Endothelial cell of umbilical vein (primary cell): ENCODE data around the gene CLCNKA. TPM values are rescaled to one million over a fixed set of nuclear protein-coding genes. Genes with fewer than 3 reads are reported as not detected.

ENCODE experiments used
- BruUV-seq: library from RNA; stranded (reverse); fragments of 400-500 nt; replicated peaks from 2 replicates; lab custom pipeline; 2021; lab: Mats Ljungman, UMichigan
- CTCF ChIA-PET: fragments of 300-600, 350-600 bp; sonication (Branson Sonifier 250); formaldehyde crosslinking; loops from one replicate; lab custom pipeline; 2021; ENCODE audit warnings: antibody characterized with exemption, inconsistent platforms; lab: Charles Lee
- POLR2A ChIA-PET: fragments of 300-600, 350-600 bp; sonication (Branson Sonifier 250); formaldehyde crosslinking; loops from one replicate; lab custom pipeline; 2021; ENCODE audit warnings: antibody characterized with exemption, inconsistent platforms; lab: Charles Lee
- DNase-seq: peaks from one replicate; pipeline ENCODE4 v3.0.0-alpha.2; 2011; ENCODE audit warnings: low read depth, low spot score
- FAIRE-seq: peaks from 2 replicates; lab custom pipeline; 2011; peaks lifted over from hg19 to GRCh38; lab: Jason Lieb, UNC
- H2AFZ ChIP-seq: 2 replicates; pipeline ENCODE4 v1.6.0; 2012; ENCODE audit warnings: low read depth, low read length, control low read depth, inconsistent platforms
- H3K27ac ChIP-seq: 2 replicates; pipeline ENCODE4 v1.5.1; 2011; ENCODE audit warnings: low read depth, mild to moderate bottlenecking, control low read depth, low read length, moderate library complexity; ENCODE audit not compliant: insufficient read depth
- H3K27me3 ChIP-seq, 2 experiments: 2 replicates each; pipeline versions ENCODE4 v1.6.0 to v1.6.1; 2011; ENCODE audit warnings: low read length in 2 of 2, mixed read lengths in 1 of 2; ENCODE audit not compliant: control insufficient read depth in 2 of 2, insufficient read depth in 2 of 2
- H3K36me3 ChIP-seq, 2 experiments: 2 replicates in 1 of 2; 3 replicates in 1 of 2; pipeline ENCODE4 v1.5.1; 2011; ENCODE audit warnings: low read length in 2 of 2, mild to moderate bottlenecking in 1 of 2, moderate library complexity in 1 of 2; ENCODE audit not compliant: control insufficient read depth in 2 of 2, insufficient read depth in 2 of 2; ENCODE audit errors: extremely low read depth in 1 of 2
- H3K4me1 ChIP-seq: 3 replicates; pipeline ENCODE4 v1.5.1; 2011; ENCODE audit warnings: mild to moderate bottlenecking, low read length; ENCODE audit not compliant: control insufficient read depth, insufficient read depth; ENCODE audit errors: extremely low read depth
- H3K4me2 ChIP-seq: 2 replicates; pipeline ENCODE4 v1.6.1; 2011; ENCODE audit warnings: low read length, control low read depth, mixed read lengths; ENCODE audit not compliant: insufficient read depth
- H3K4me3 ChIP-seq, 3 experiments: fragments of 200-600 bp in 1 of 3; sonication (generic), shearing (Covaris generic) in 1 of 3; replicated peaks in 1 of 3; 2 replicates each; pipeline ENCODE4 v1.5.1; 2011 to 2016; ENCODE audit warnings: control low read depth in 3 of 3, low read length in 3 of 3, mild to moderate bottlenecking in 2 of 3, inconsistent platforms in 1 of 3, low read depth in 1 of 3, moderate library complexity in 1 of 3; ENCODE audit not compliant: insufficient read depth in 1 of 3
- H3K79me2 ChIP-seq: 2 replicates; pipeline ENCODE4 v1.6.0; 2012; ENCODE audit warnings: low read length, inconsistent platforms; ENCODE audit not compliant: control insufficient read depth, insufficient read depth
- H3K9ac ChIP-seq: replicated peaks from 2 replicates; pipeline ENCODE3; 2011; ENCODE audit warnings: low read length, control low read depth; ENCODE audit not compliant: insufficient read depth; ENCODE audit errors: extremely low read depth
- H3K9me1 ChIP-seq: replicated peaks from 3 replicates; pipeline ENCODE4 v1.6.0; 2011; ENCODE audit warnings: mild to moderate bottlenecking, low read length; ENCODE audit not compliant: control insufficient read depth, insufficient read depth; ENCODE audit errors: extremely low read depth
- H3K9me3 ChIP-seq: replicated peaks from 2 replicates; pipeline ENCODE4 v1.5.1; 2012; ENCODE audit warnings: low read length, inconsistent platforms; ENCODE audit not compliant: control insufficient read depth, insufficient read depth
- H4K20me1 ChIP-seq: replicated peaks from 2 replicates; pipeline ENCODE3; 2011; ENCODE audit warnings: mild to moderate bottlenecking, low read length; ENCODE audit not compliant: control insufficient read depth, insufficient read depth; ENCODE audit errors: extremely low read depth
- EZH2 ChIP-seq: IDR thresholded peaks from 2 replicates; pipeline ENCODE4 v1.6.1; 2012; ENCODE audit warnings: borderline replicate concordance, low read depth, mild to moderate bottlenecking, moderate library complexity, low read length, inconsistent platforms; ENCODE audit not compliant: severe bottlenecking
- FOS ChIP-seq: IDR thresholded peaks from 2 replicates; pipeline ENCODE4 v1.6.1; 2011; ENCODE audit warnings: mild to moderate bottlenecking, low read length, moderate library complexity, borderline replicate concordance; ENCODE audit not compliant: insufficient read depth
- GATA2 ChIP-seq: IDR thresholded peaks from 2 replicates; pipeline ENCODE4 v1.7.0; 2011; ENCODE audit warnings: low read depth, mild to moderate bottlenecking, moderate library complexity, mixed read lengths, low read length; ENCODE audit not compliant: insufficient read length, insufficient read depth
- JUN ChIP-seq: IDR thresholded peaks from 2 replicates; pipeline ENCODE4 v1.6.1; 2011; ENCODE audit warnings: borderline replicate concordance, low read depth; ENCODE audit not compliant: insufficient read length, insufficient read depth
- MAX ChIP-seq: IDR thresholded peaks from 2 replicates; pipeline ENCODE4 v1.6.1; 2011; ENCODE audit not compliant: insufficient read depth, insufficient read length
- MYC ChIP-seq: IDR thresholded peaks from one replicate; pipeline ENCODE4 v1.6.1; 2011; ENCODE audit warnings: mild to moderate bottlenecking, low read depth, low read length
- POLR2A ChIP-seq: IDR thresholded peaks from 2 replicates; pipeline ENCODE4 v1.6.1; 2012; ENCODE audit warnings: low read depth, mild to moderate bottlenecking, control low read depth, low read length
- POLR2AphosphoS5 ChIP-seq: IDR thresholded peaks from 2 replicates; pipeline ENCODE4 v1.6.1; 2012; ENCODE audit warnings: low read depth, mild to moderate bottlenecking, control low read depth, low read length, moderate library complexity; ENCODE audit not compliant: insufficient read depth
- dilution Hi-C: fragments of 300-500 bp; cut with MboI; formaldehyde crosslinking; loops from one replicate; pipeline ENCODE4 v1.15.0; 2019; ENCODE audit warnings: low sequenced_read_pairs; ENCODE audit not compliant: extremely low pct_ligation_motif_present
- intact Hi-C: fragments of 100-400 bp; cut with micrococcal nuclease; formaldehyde crosslinking; loops from one replicate; pipeline ENCODE4 v1.10.0; 2022
- polyA plus RNA-seq, 4 experiments: library from polyadenylated mRNA; depleted of rRNA in 3 of 4; stranded (reverse) in 3 of 4; unstranded in 1 of 4; fragments of >200 nt; gene quantifications; 2 replicates each; pipeline versions ENCODE4 v1.2.1 to v1.2.3, GENCODE V29; 2011 to 2012; ENCODE audit warnings: missing spikeins in 1 of 4
- total RNA-seq: library from RNA; stranded (reverse); gene quantifications from 2 replicates; pipeline ENCODE4 v1.2.3, GENCODE V29; 2021
- TF ChIP-seq, protein P1 (sequence below), 2 donors: IDR thresholded peaks; 1 replicate in 1 of 2; 2 replicates in 1 of 2; pipeline ENCODE4 v1.5.1; 2011; ENCODE audit warnings: low read length in 2 of 2, mild to moderate bottlenecking in 2 of 2, moderate library complexity in 2 of 2, control low read depth in 1 of 2, inconsistent platforms in 1 of 2, low read depth in 1 of 2; ENCODE audit not compliant: insufficient read depth in 1 of 2; ENCODE audit errors: extremely low read depth in 1 of 2

The CLCNKA gene
- total and polyA plus RNA-seq, 2 donors (not counting 3 experiments of a cell fraction or from before 2014, with no cell fraction given), result not detected

DNA sequence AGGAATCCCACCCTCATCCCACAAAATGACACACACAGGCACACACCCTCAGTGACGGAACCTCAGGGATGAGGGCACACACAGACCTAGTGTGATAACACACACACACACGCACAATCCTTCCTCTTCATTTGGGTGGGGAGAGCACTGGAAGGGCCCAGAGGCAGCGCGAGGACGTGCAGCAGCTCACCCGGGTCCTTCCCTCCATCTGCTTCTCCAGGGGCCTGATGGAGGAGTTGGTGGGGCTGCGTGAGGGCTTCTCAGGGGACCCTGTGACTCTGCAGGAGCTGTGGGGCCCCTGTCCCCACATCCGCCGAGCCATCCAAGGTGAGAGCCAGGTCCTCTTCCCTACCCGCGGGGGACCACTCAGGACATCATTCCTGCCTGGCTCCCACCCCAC is 557 bp downstream of the CLCNKA start:
- dilution Hi-C loops, result no loop called here

More for the DNA sequence above, 557 bp downstream of the CLCNKA start:
- Histone ChIP-seq H3K27ac (no peak overlapping the region), H2AFZ (no peak overlapping the region), H3K9me1 (no peaks in the 10 kb centered on the region), H3K79me2 (no peaks in the 10 kb centered on the region), H4K20me1 (no peaks in the 10 kb centered on the region), H3K9ac (no peak overlapping the region), H3K9me3 (no peaks in the 10 kb centered on the region), H3K27me3 (no peaks in the 10 kb centered on the region), H3K4me2 (no peak overlapping the region), H3K4me1 (no peaks in the 10 kb centered on the region), H3K4me3 (no peak overlapping the region), H3K36me3 (no peaks in the 10 kb centered on the region)
- FAIRE-seq (no peak), DNase-seq (no peak)
- intact Hi-C loops, result no loop called here
- TF ChIP-seq JUN (no peak), MAX (no peak), FOS (no peak), POLR2AphosphoS5 (no peak), POLR2A (no peak), GATA2 (no peak), EZH2 (no peak), MYC (no peak)
- TF ChIP-seq, protein P1, sequence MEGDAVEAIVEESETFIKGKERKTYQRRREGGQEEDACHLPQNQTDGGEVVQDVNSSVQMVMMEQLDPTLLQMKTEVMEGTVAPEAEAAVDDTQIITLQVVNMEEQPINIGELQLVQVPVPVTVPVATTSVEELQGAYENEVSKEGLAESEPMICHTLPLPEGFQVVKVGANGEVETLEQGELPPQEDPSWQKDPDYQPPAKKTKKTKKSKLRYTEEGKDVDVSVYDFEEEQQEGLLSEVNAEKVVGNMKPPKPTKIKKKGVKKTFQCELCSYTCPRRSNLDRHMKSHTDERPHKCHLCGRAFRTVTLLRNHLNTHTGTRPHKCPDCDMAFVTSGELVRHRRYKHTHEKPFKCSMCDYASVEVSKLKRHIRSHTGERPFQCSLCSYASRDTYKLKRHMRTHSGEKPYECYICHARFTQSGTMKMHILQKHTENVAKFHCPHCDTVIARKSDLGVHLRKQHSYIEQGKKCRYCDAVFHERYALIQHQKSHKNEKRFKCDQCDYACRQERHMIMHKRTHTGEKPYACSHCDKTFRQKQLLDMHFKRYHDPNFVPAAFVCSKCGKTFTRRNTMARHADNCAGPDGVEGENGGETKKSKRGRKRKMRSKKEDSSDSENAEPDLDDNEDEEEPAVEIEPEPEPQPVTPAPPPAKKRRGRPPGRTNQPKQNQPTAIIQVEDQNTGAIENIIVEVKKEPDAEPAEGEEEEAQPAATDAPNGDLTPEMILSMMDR (IDR thresholded peaks at IDR 0.05; ENCODE audit: extremely low read depth in 1 of 2, insufficient read depth in 1 of 2, low read depth in 1 of 2, low read length in 2 of 2), result no peak
- CTCF ChIA-PET, result no interaction called here
- POLR2A ChIA-PET, result no interaction called here
- BruUV-seq, result no TSS peak
